ENCODE results near the gene PHLPP1. TPM values are rescaled to one million over a fixed set of nuclear protein-coding genes. Genes with fewer than 3 reads are reported as not detected.

The PHLPP1 gene
- total and polyA plus RNA-seq, 9 of the 15 experiments (the other 6 are each of a cell fraction or from before 2014, with no cell fraction given): 0.56 to 9.0 (median 4.5) TPM

- TF ChIP-seq CHD7 (IDR thresholded peaks at IDR 0.05; ENCODE audit: low read depth, low read length) (no peak), IRF2 (CRISPR knock-in tag; IDR thresholded peaks at IDR 0.05) (no peak), L3MBTL2 (IDR thresholded peaks at IDR 0.05) (0 out of 2 replicates have a peak, but pooled peaks have one; percentile 22), FOXJ3 (CRISPR knock-in tag; IDR thresholded peaks at IDR 0.05) (no peak)
Measured at GRCh38 chr18:62996566-62996965, 281.2 kb downstream of the PHLPP1 start (continued).
